GM12878 (cell line): ENCODE results near the gene NFAT5.

Experiments
- CTCF ChIP-seq, 3 experiments: IDR thresholded peaks in 2 of 3; conservative IDR thresholded peaks in 1 of 3; 2 replicates each; pipeline ENCODE4 v1.5.1; 2011; ENCODE audit warnings: low read depth in 3 of 3, low read length in 3 of 3, mild to moderate bottlenecking in 3 of 3, control low read depth in 2 of 3, moderate library complexity in 2 of 3, inconsistent platforms in 1 of 3, mixed read lengths in 1 of 3; ENCODE audit not compliant: control insufficient read depth in 2 of 3, insufficient read depth in 1 of 3; ENCODE audit errors: extremely low read depth in 1 of 3
- EP300 ChIP-seq, 2 experiments: fragments of 150-350 bp in 1 of 2; IDR thresholded peaks; 2 replicates each; pipeline ENCODE4 v1.6.1; 2011 to 2012; ENCODE audit warnings: low read depth in 2 of 2, low read length in 2 of 2, borderline replicate concordance in 1 of 2, improper control_type of control experiment in 1 of 2, inconsistent platforms in 1 of 2; ENCODE audit not compliant: control insufficient read depth in 1 of 2
- EZH2 ChIP-seq: IDR thresholded peaks from 2 replicates; pipeline ENCODE4 v1.6.1; 2012; ENCODE audit warnings: low read depth, mild to moderate bottlenecking, control low read depth, inconsistent platforms, low read length, borderline replicate concordance; ENCODE audit not compliant: control insufficient read depth
- GABPA ChIP-seq: IDR thresholded peaks from 2 replicates; pipeline ENCODE4 v1.6.1; 2014; ENCODE audit warnings: antibody characterized with exemption, low read depth, mild to moderate bottlenecking, inconsistent platforms
- MAX ChIP-seq: IDR thresholded peaks from 2 replicates; pipeline ENCODE4 v1.6.1; 2012; ENCODE audit warnings: low read depth, low read length, improper control_type of control experiment
- POLR2A ChIP-seq: IDR thresholded peaks from 2 replicates; pipeline ENCODE4 v1.6.1; 2011; ENCODE audit warnings: low read depth, mild to moderate bottlenecking, low read length
- SMC3 ChIP-seq: IDR thresholded peaks from 2 replicates; pipeline ENCODE4 v1.6.1; 2011; ENCODE audit warnings: low read length, improper control_type of control experiment, borderline replicate concordance
- SPI1 ChIP-seq: IDR thresholded peaks from 2 replicates; pipeline ENCODE4 v1.6.1; 2011; ENCODE audit warnings: low read depth, mild to moderate bottlenecking, low read length, moderate library complexity, borderline replicate concordance; ENCODE audit not compliant: insufficient read depth
- STAT3 ChIP-seq: IDR thresholded peaks from 2 replicates; pipeline ENCODE4 v1.6.1; 2011; ENCODE audit warnings: low read depth, low read length, improper control_type of control experiment
- TAF1 ChIP-seq: IDR thresholded peaks from 2 replicates; pipeline ENCODE4 v1.6.1; 2011; ENCODE audit warnings: mild to moderate bottlenecking, low read depth, low read length, borderline replicate concordance
- USF2 ChIP-seq: IDR thresholded peaks from 2 replicates; pipeline ENCODE4 v1.6.1; 2011; ENCODE audit warnings: low read depth, low read length, improper control_type of control experiment, borderline replicate concordance
- ZBTB33 ChIP-seq: fragments of 450-650 bp; IDR thresholded peaks from 2 replicates; pipeline ENCODE4 v1.6.1; 2017; ENCODE audit warnings: mild to moderate bottlenecking
- ZNF274 ChIP-seq: IDR thresholded peaks from one replicate; pipeline ENCODE4 v1.8.0; 2011; ENCODE audit not compliant: insufficient read length, insufficient read depth

- TF ChIP-seq SPI1 (no peak), ZBTB33 (no peak), POLR2A (no peak), EP300 (IDR thresholded peaks at IDR 0.05; ENCODE audit: borderline replicate concordance in 1 of 2, control insufficient read depth in 1 of 2, low read depth in 2 of 2, low read length in 2 of 2) (no peak), TAF1 (no peak), ZNF274 (no peak), USF2 (no peak), STAT3 (no peak), CTCF (IDR thresholded peaks at IDR 0.05 in 2 of 3, conservative IDR thresholded peaks at IDR 0.05 in 1 of 3; ENCODE audit: control insufficient read depth in 2 of 3, extremely low read depth in 1 of 3, insufficient read depth in 1 of 3, low read depth in 3 of 3, low read length in 3 of 3) (no peak), MAX (no peak), SMC3 (no peak), GABPA (no peak), EZH2 (no peak)
Measured at GRCh38 chr16:69647020-69647419, 81.3 kb downstream of the NFAT5 start.
